Astrocyte (in vitro differentiated cells and primary cell): ENCODE data around the gene MCL1.
"Not testable (repeated sequence)": the region's sequence is repeated elsewhere in the genome, so short reads cannot be mapped to it uniquely, and the experiment has no call there.

Experiments
- CTCF ChIP-seq: IDR thresholded peaks from 2 replicates; pipeline ENCODE4 v1.5.1; 2011; ENCODE audit warnings: low read depth, mild to moderate bottlenecking, inconsistent platforms, low read length, moderate library complexity; ENCODE audit not compliant: insufficient read depth
- EZH2 ChIP-seq: IDR thresholded peaks from 2 replicates; pipeline ENCODE4 v1.6.1; 2012; ENCODE audit warnings: mild to moderate bottlenecking, low read length, inconsistent platforms; ENCODE audit not compliant: insufficient read depth

- not testable (repeated sequence) for TF ChIP-seq CTCF, EZH2
Measured at GRCh38 chr1:150598346-150598745, 18.9 kb upstream of the MCL1 start.
